Stimulated activated CD8-positive, alpha-beta memory T cell treated with anti-CD3 and anti-CD28 coated beads, Interleukin-15, amount 100 ng/mL, for 48 hours (primary cell): ENCODE data around the gene CFAP70.
"Not testable (repeated sequence)": the region's sequence is repeated elsewhere in the genome, so short reads cannot be mapped to it uniquely, and the experiment has no call there.

ENCODE experiments used
- DNase-seq, 2 donors: peaks; one replicate each; pipeline ENCODE4 v3.0.0-alpha.2; 2020; ENCODE audit warnings: low read depth in 2 of 2

Gene CFAP70

GRCh38 chr10:73339436-73339835, 19.2 kb downstream of the CFAP70 start:
- DNase-seq = no peak

GRCh38 chr10:73338801-73339368, 19.8 kb downstream of the CFAP70 start:
- no peak for DNase-seq

- DNase-seq = no peak
These were observed 25.5 kb downstream of the CFAP70 start for GRCh38 chr10:73333202-73333601.

GRCh38 chr10:73332379-73332778, 26.3 kb downstream of the CFAP70 start:
- DNase-seq = no peak

- DNase-seq = not testable (repeated sequence)
These were observed 30.1 kb downstream of the CFAP70 start for GRCh38 chr10:73328523-73328922.

- not testable (repeated sequence) for DNase-seq
These were observed 33.4 kb downstream of the CFAP70 start for GRCh38 chr10:73325290-73325689.

GRCh38 chr10:73323582-73323981, 35.1 kb downstream of the CFAP70 start:
- not testable (repeated sequence) for DNase-seq

GRCh38 chr10:73310475-73310874, 48.2 kb downstream of the CFAP70 start:
- DNase-seq = no peak

- DNase-seq = no peak
These were observed 51.4 kb downstream of the CFAP70 start for GRCh38 chr10:73307203-73307800.

- no peak for DNase-seq
These were observed 52.4 kb downstream of the CFAP70 start for GRCh38 chr10:73306171-73306708.

- no peak for DNase-seq
These were observed 61.7 kb downstream of the CFAP70 start for GRCh38 chr10:73296946-73297345.

GRCh38 chr10:73293461-73293860, 65.2 kb downstream of the CFAP70 start:
- DNase-seq = no peak

- no peak for DNase-seq
These were observed 68.7 kb downstream of the CFAP70 start for GRCh38 chr10:73289958-73290357.

GRCh38 chr10:73287441-73287840, 71.2 kb downstream of the CFAP70 start:
- DNase-seq = no peak

- DNase-seq = no peak
These were observed 77.6 kb downstream of the CFAP70 start for GRCh38 chr10:73281097-73281496.

GRCh38 chr10:73264423-73264822, 94.2 kb downstream of the CFAP70 start:
- no peak for DNase-seq

GRCh38 chr10:73263693-73264347, 94.8 kb downstream of the CFAP70 start:
- no peak for DNase-seq

GRCh38 chr10:73262880-73263555, 95.6 kb downstream of the CFAP70 start:
- DNase-seq = no peak

GRCh38 chr10:73262105-73262730, 96.4 kb downstream of the CFAP70 start:
- no peak for DNase-seq

- DNase-seq = no peak
These were observed 97.2 kb downstream of the CFAP70 start for GRCh38 chr10:73261362-73261995.

GRCh38 chr10:73258612-73259011, 100.1 kb downstream of the CFAP70 start:
- DNase-seq = not testable (repeated sequence)

- DNase-seq = no peak
These were observed 105.5 kb downstream of the CFAP70 start for GRCh38 chr10:73253225-73253555.
